HG02610 (cell line): ENCODE data around the gene MOGAT2.
"Not testable (repeated sequence)": the region's sequence is repeated elsewhere in the genome, so short reads cannot be mapped to it uniquely, and the experiment has no call there.

Experiments
- ATAC-seq: cut with Tn5 transposase; IDR thresholded peaks from one replicate; pipeline ENCODE4 v1.9.1; 2021; ENCODE audit warnings: mild to moderate bottlenecking, moderate library complexity; ENCODE audit not compliant: unreplicated experiment

Gene MOGAT2

GRCh38 chr11:75717608-75718418 lies at the start of gene MOGAT2:
TSS of gene MOGAT2 (plus strand) at chr11:75717838. CDS start at chr11:75717889, 51 bp downstream.
- no peak for ATAC-seq

GRCh38 chr11:75668451-75669297 lies 49.0 kb upstream of the MOGAT2 start, which contains the start of gene MAP6:
TSS of gene MAP6 (minus strand) at chr11:75669038. CDS start at chr11:75668369, 669 bp downstream.
- no peak for ATAC-seq

- no peak for ATAC-seq
Observed at GRCh38 chr11:75673977-75674582, 43.6 kb upstream of the MOGAT2 start.

GRCh38 chr11:75677275-75677674 lies 40.4 kb upstream of the MOGAT2 start:
- ATAC-seq: peak; percentile 59

GRCh38 chr11:75677909-75678308 lies 39.7 kb upstream of the MOGAT2 start:
- ATAC-seq: no peak

GRCh38 chr11:75678620-75679259 lies 38.9 kb upstream of the MOGAT2 start:
- no peak for ATAC-seq

- ATAC-seq: no peak
Observed at GRCh38 chr11:75679566-75679965, 38.1 kb upstream of the MOGAT2 start.

- ATAC-seq: not testable (repeated sequence)
Observed at GRCh38 chr11:75683856-75684255, 33.8 kb upstream of the MOGAT2 start.

- ATAC-seq: peak; percentile 74
Observed at GRCh38 chr11:75689863-75690609, 27.6 kb upstream of the MOGAT2 start.

GRCh38 chr11:75691804-75692203 lies 25.8 kb upstream of the MOGAT2 start:
- no peak for ATAC-seq

GRCh38 chr11:75697906-75698581 lies 19.6 kb upstream of the MOGAT2 start:
- ATAC-seq: no peak

- ATAC-seq: no peak
Observed at GRCh38 chr11:75700940-75701339, 16.7 kb upstream of the MOGAT2 start.

GRCh38 chr11:75703695-75704237 lies 13.9 kb upstream of the MOGAT2 start:
- ATAC-seq: no peak

- ATAC-seq: no peak
Observed at GRCh38 chr11:75705541-75705940, 12.1 kb upstream of the MOGAT2 start.

GRCh38 chr11:75706260-75706729 lies 11.3 kb upstream of the MOGAT2 start:
- ATAC-seq: peak; percentile 63

- ATAC-seq: no peak
Observed at GRCh38 chr11:75714211-75714610, 3.4 kb upstream of the MOGAT2 start.

- no peak for ATAC-seq
Observed at GRCh38 chr11:75715688-75716087, 1.9 kb upstream of the MOGAT2 start.

- ATAC-seq: no peak
Observed at GRCh38 chr11:75716659-75717058, 979 bp upstream of the MOGAT2 start.
